Mesothelial cell of epicardium (in vitro differentiated cells): ENCODE results near the gene PSTPIP1. TPM values are rescaled to one million over a fixed set of nuclear protein-coding genes. Genes with fewer than 3 reads are reported as not detected.

Experiments
- DNase-seq, 2 experiments: peaks; one replicate each; pipeline ENCODE4 v3.0.0; 2021; ENCODE audit warnings: low spot score in 2 of 2; ENCODE audit not compliant: unreplicated experiment in 2 of 2
- H3K27ac Mint-ChIP-seq: 2 replicates; pipeline ENCODE4 v1.8.0; 2021; ENCODE audit warnings: mixed read lengths
- H3K27me3 Mint-ChIP-seq: 2 replicates; pipeline ENCODE4 v1.8.0; 2021; ENCODE audit warnings: low read depth, mixed read lengths
- H3K36me3 Mint-ChIP-seq: 2 replicates; pipeline ENCODE4 v1.8.0; 2021; ENCODE audit warnings: mixed read lengths
- H3K4me1 Mint-ChIP-seq: 2 replicates; pipeline ENCODE4 v1.8.0; 2021; ENCODE audit warnings: mixed read lengths
- H3K4me3 Mint-ChIP-seq: 2 replicates; pipeline ENCODE4 v1.8.0; 2021; ENCODE audit warnings: mild to moderate bottlenecking, moderate library complexity, mixed read lengths
- H3K9me3 Mint-ChIP-seq: 2 replicates; pipeline ENCODE4 v1.8.0; 2021; ENCODE audit warnings: mixed read lengths
- total RNA-seq: library from RNA; stranded (reverse); gene quantifications from 3 replicates; pipeline ENCODE4 v1.2.1, GENCODE V29; 2021
- TF ChIP-seq, protein P1 (sequence below): fragments of 200-600 bp; sonication (generic); IDR thresholded peaks from one replicate; pipeline ENCODE4 v1.5.0; 2021; ENCODE audit warnings: antibody characterized with exemption; ENCODE audit not compliant: unreplicated experiment

PSTPIP1 gene
- total RNA-seq, 1 donor from 2014 or later = not detected

- Mint-ChIP-seq H3K27ac (peak overlapping the region; percentile 90), H3K4me3 (peak overlapping the region; percentile 72), H3K4me1 (peaks cover 48% of the 10 kb centered on the region), H3K9me3 (no peaks in the 10 kb centered on the region), H3K27me3 (no peaks in the 10 kb centered on the region), H3K36me3 (peaks cover 2% of the 10 kb centered on the region)
- TF ChIP-seq, protein P1, sequence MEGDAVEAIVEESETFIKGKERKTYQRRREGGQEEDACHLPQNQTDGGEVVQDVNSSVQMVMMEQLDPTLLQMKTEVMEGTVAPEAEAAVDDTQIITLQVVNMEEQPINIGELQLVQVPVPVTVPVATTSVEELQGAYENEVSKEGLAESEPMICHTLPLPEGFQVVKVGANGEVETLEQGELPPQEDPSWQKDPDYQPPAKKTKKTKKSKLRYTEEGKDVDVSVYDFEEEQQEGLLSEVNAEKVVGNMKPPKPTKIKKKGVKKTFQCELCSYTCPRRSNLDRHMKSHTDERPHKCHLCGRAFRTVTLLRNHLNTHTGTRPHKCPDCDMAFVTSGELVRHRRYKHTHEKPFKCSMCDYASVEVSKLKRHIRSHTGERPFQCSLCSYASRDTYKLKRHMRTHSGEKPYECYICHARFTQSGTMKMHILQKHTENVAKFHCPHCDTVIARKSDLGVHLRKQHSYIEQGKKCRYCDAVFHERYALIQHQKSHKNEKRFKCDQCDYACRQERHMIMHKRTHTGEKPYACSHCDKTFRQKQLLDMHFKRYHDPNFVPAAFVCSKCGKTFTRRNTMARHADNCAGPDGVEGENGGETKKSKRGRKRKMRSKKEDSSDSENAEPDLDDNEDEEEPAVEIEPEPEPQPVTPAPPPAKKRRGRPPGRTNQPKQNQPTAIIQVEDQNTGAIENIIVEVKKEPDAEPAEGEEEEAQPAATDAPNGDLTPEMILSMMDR = no peak
- no peak for DNase-seq
These were observed 74.7 kb downstream of the PSTPIP1 start for GRCh38 chr15:77069521-77070121.

- Mint-ChIP-seq H3K4me1 (peaks cover 42% of the 10 kb centered on the region), H3K27me3 (no peaks in the 10 kb centered on the region), H3K9me3 (no peaks in the 10 kb centered on the region), H3K27ac (peak overlapping the region; percentile 90), H3K36me3 (peaks cover 2% of the 10 kb centered on the region), H3K4me3 (peak overlapping the region; percentile 72)
- no peak for DNase-seq
- TF ChIP-seq, protein P1 = no peak
These were observed 75.2 kb downstream of the PSTPIP1 start for GRCh38 chr15:77070180-77070494.

GRCh38 chr15:77070495-77071304, 75.8 kb downstream of the PSTPIP1 start, which contains the start of gene TSPAN3:
TSPAN3 (minus strand) TSS chr15:77071109; CDS start chr15:77070954, 155 bp downstream.
- Mint-ChIP-seq H3K36me3 (peaks cover 2% of the 10 kb centered on the region), H3K9me3 (no peaks in the 10 kb centered on the region), H3K27me3 (peaks cover 5% of the 10 kb centered on the region), H3K4me1 (peaks cover 42% of the 10 kb centered on the region), H3K4me3 (peak within 1 kb of the TSS; percentile 72), H3K27ac (peak within 1 kb of the TSS; percentile 90)
- TF ChIP-seq, protein P1 = no peak
- DNase-seq = peak; percentile 92 to 96

DNA sequence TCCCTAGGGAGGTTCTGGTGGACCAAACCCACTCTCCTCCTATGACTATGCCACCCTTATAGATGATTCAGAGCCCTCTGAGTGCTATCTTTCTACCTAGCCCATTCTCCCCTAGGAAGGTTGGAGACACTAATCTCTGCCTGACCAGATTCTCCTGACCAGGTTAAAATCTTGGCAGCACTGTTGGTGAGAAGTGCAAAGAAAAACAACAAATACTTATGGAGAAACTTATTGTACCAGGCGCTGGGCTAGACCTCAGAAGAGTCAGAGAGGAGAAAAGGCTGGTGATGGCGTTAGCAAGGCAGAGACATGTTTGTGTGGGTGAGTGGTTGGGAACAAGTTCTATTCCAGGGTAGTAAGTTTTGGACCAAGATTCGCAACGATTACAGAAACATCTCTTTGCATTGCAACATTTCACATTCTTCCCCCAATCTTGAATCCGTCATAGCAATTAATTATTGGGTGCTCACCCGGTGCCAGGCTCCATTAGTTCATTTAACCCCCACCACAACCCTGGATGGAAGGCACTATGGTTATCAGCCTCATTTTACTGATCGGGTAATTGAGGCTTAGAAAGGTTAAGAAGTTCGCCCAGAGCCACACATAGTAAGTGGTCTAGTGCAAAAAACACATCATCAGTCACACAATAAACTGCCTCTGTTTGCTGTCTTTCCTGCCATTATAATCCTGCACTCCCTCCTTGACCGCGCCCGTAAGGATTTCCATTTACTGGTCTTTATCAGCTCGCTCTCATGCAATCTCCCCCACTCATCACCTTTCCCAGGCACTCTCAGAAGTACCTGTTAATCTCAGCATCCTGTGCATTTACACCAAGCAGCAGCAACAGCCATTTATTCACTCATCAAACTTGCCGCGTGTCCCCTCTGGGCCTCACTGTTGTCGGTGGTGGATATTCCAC, 76.6 kb downstream of the PSTPIP1 start:
- Mint-ChIP-seq H3K9me3 (no peaks in the 10 kb centered on the region), H3K27ac (peak overlapping the region; percentile 48), H3K27me3 (peaks cover 6% of the 10 kb centered on the region), H3K4me1 (peaks cover 41% of the 10 kb centered on the region), H3K36me3 (peaks cover 2% of the 10 kb centered on the region), H3K4me3 (peak overlapping the region; percentile 55)
- TF ChIP-seq, protein P1 = no peak
- DNase-seq = no peak

DNA sequence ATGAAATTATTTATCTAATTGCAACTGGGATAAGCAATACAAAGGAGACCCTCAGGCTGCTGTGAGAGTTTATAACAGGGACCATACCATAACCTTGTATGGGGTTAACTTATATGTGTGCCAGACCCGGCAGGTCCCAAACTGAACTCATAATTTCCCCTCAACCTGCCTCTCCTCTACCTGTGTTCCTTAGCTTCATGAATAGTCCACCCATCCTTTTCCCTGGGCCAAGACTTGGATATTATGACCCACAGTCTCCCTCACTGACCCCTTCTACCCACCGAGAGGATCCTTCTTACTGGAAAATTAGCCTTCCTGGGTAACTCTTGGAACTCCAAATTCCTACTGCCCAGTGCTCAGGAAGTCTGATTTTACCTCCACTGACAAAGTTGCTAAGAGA, 79.4 kb downstream of the PSTPIP1 start:
- H3K9me3 Mint-ChIP-seq = no peaks in the 10 kb centered on the region
- peaks cover 6% of the 10 kb centered on the region for H3K27me3 Mint-ChIP-seq
- H3K27ac Mint-ChIP-seq = no peak overlapping the region
- no peak overlapping the region for H3K4me3 Mint-ChIP-seq
- no peak for DNase-seq
- TF ChIP-seq, protein P1 = no peak
- H3K4me1 Mint-ChIP-seq = peaks cover 18% of the 10 kb centered on the region
- H3K36me3 Mint-ChIP-seq = no peaks in the 10 kb centered on the region
